AG09309 (cell line): Measurements from ENCODE around the gene DUOXA2.

Source experiments
- DNase-seq: peaks from one replicate; pipeline ENCODE4 v3.0.0-alpha.2; 2010; ENCODE audit warnings: low read depth
- H3K4me3 ChIP-seq: 2 replicates; pipeline ENCODE4 v1.5.1; 2011; ENCODE audit warnings: mild to moderate bottlenecking, low read depth, low read length, moderate library complexity; ENCODE audit not compliant: control insufficient read depth
- CTCF ChIP-seq: IDR thresholded peaks from 2 replicates; pipeline ENCODE4 v1.5.1; 2011; ENCODE audit warnings: mild to moderate bottlenecking, low read depth, low read length, inconsistent platforms; ENCODE audit not compliant: insufficient read depth, control insufficient read depth; ENCODE audit errors: missing control alignments

DUOXA2 gene

GRCh38 chr15:45128971-45129639 lies 15.0 kb downstream of the DUOXA2 start:
- H3K4me3 ChIP-seq: peak overlapping the region; percentile 5
- TF ChIP-seq CTCF: no peak
- no peak for DNase-seq

- TF ChIP-seq CTCF: no peak
- no peak for DNase-seq
- peak within 1 kb of the TSS; percentile 5 for H3K4me3 ChIP-seq
Measured at GRCh38 chr15:45129651-45130129, 15.6 kb downstream of the DUOXA2 start, which contains the start of the genes DUOX1 and DUOXA1. Gene DUOX1, plus strand, starts transcription at chr15:45129994. Its CDS starts 1,973 bp downstream, at chr15:45131967. Gene DUOXA1, minus strand, starts transcription at chr15:45129879. Its CDS starts 6,865 bp downstream, at chr15:45123014.

GRCh38 chr15:45130291-45131000 lies 16.3 kb downstream of the DUOXA2 start:
- no peak for TF ChIP-seq CTCF
- no peak for DNase-seq
- H3K4me3 ChIP-seq: no peak overlapping the region

GRCh38 chr15:45131510-45131909 lies 17.4 kb downstream of the DUOXA2 start:
- no peak for TF ChIP-seq CTCF
- no peak for DNase-seq
- no peak overlapping the region for H3K4me3 ChIP-seq

GRCh38 chr15:45132844-45133560 lies 18.9 kb downstream of the DUOXA2 start:
- TF ChIP-seq CTCF: no peak
- no peak for DNase-seq
- no peak overlapping the region for H3K4me3 ChIP-seq

- no peak for TF ChIP-seq CTCF
Measured at GRCh38 chr15:45133561-45133920, 19.4 kb downstream of the DUOXA2 start.

More at GRCh38 chr15:45133561-45133920, 19.4 kb downstream of the DUOXA2 start:
- no peak for DNase-seq
- H3K4me3 ChIP-seq: no peak overlapping the region
